GM12878 (cell line): ENCODE results near the gene SKIC8. TPM values are rescaled to one million over a fixed set of nuclear protein-coding genes. Genes with fewer than 3 reads are reported as not detected.

Source experiments
- ATF2 ChIP-seq: IDR thresholded peaks from 2 replicates; pipeline ENCODE4 v1.6.1; 2012; ENCODE audit warnings: low read length, inconsistent platforms
- ATF3 ChIP-seq: IDR thresholded peaks from 2 replicates; pipeline ENCODE4 v1.6.1; 2011; ENCODE audit warnings: low read depth, mild to moderate bottlenecking, low read length, moderate library complexity, borderline replicate concordance; ENCODE audit errors: extremely low read depth
- BHLHE40 ChIP-seq, 2 experiments: fragments of 450-650 bp in 1 of 2; IDR thresholded peaks; 2 replicates each; pipeline ENCODE4 v1.6.1; 2011 to 2017; ENCODE audit warnings: low read depth in 2 of 2, borderline replicate concordance in 1 of 2, improper control_type of control experiment in 1 of 2, low read length in 1 of 2, mild to moderate bottlenecking in 1 of 2
- DPF2 ChIP-seq: fragments of 450-650 bp; IDR thresholded peaks from 2 replicates; pipeline ENCODE4 v1.6.1; 2017; ENCODE audit warnings: mild to moderate bottlenecking
- EED ChIP-seq: sonication (generic); IDR thresholded peaks from 2 replicates; pipeline ENCODE4 v1.6.1; 2016; ENCODE audit warnings: antibody characterized with exemption, low read depth
- IKZF1 ChIP-seq: fragments of 450-650 bp; conservative IDR thresholded peaks from 2 replicates; pipeline ENCODE4 v1.6.1; 2017; ENCODE audit warnings: antibody characterized with exemption, mild to moderate bottlenecking
- IKZF2 ChIP-seq, 2 experiments: fragments of 450-650 bp; IDR thresholded peaks; 2 replicates each; pipeline ENCODE4 v1.6.1; 2017; ENCODE audit warnings: mild to moderate bottlenecking in 2 of 2, moderate library complexity in 2 of 2
- IRF4 ChIP-seq: IDR thresholded peaks from 2 replicates; pipeline ENCODE4 v1.6.1; 2011; ENCODE audit warnings: low read depth, low read length
- KLF5 ChIP-seq: fragments of 450-650 bp; IDR thresholded peaks from 2 replicates; pipeline ENCODE4 v1.6.1; 2014; ENCODE audit warnings: mild to moderate bottlenecking; ENCODE audit not compliant: partially characterized antibody
- MEF2B ChIP-seq: fragments of 450-650 bp; IDR thresholded peaks from 2 replicates; pipeline ENCODE4 v1.6.1; 2018; ENCODE audit warnings: mild to moderate bottlenecking, moderate library complexity; ENCODE audit not compliant: partially characterized antibody, poor library complexity, severe bottlenecking
- NBN ChIP-seq: fragments of 450-650 bp; IDR thresholded peaks from 2 replicates; pipeline ENCODE4 v1.6.1; 2016
- NFIC ChIP-seq: IDR thresholded peaks from 2 replicates; pipeline ENCODE4 v1.6.1; 2012; ENCODE audit warnings: low read depth, mild to moderate bottlenecking, inconsistent platforms, low read length, moderate library complexity
- NFYA ChIP-seq: IDR thresholded peaks from 2 replicates; pipeline ENCODE4 v1.6.1; 2011; ENCODE audit warnings: low read depth, mild to moderate bottlenecking, low read length, improper control_type of control experiment, borderline replicate concordance
- NR2C1 ChIP-seq: fragments of 450-650 bp; IDR thresholded peaks from 2 replicates; pipeline ENCODE4 v1.6.1; 2017; ENCODE audit warnings: antibody characterized with exemption, mild to moderate bottlenecking, moderate library complexity
- POLR2A ChIP-seq: IDR thresholded peaks from 2 replicates; pipeline ENCODE4 v1.6.1; 2011; ENCODE audit warnings: low read depth, mild to moderate bottlenecking, low read length
- RAD21 ChIP-seq: IDR thresholded peaks from 2 replicates; pipeline ENCODE4 v1.6.1; 2011; ENCODE audit warnings: mild to moderate bottlenecking, low read depth, low read length, moderate library complexity; ENCODE audit not compliant: insufficient read depth
- RAD51 ChIP-seq: fragments of 450-650 bp; IDR thresholded peaks from 2 replicates; pipeline ENCODE4 v1.6.1; 2016; ENCODE audit warnings: moderate library complexity, mild to moderate bottlenecking, inconsistent platforms
- RUNX3 ChIP-seq: IDR thresholded peaks from 2 replicates; pipeline ENCODE4 v1.6.1; 2012; ENCODE audit warnings: low read length, inconsistent platforms
- STAT1 ChIP-seq: fragments of 450-650 bp; conservative IDR thresholded peaks from 2 replicates; pipeline ENCODE4 v1.6.1; 2014; ENCODE audit warnings: antibody characterized with exemption, mild to moderate bottlenecking
- STAT3 ChIP-seq: IDR thresholded peaks from 2 replicates; pipeline ENCODE4 v1.6.1; 2011; ENCODE audit warnings: low read depth, low read length, improper control_type of control experiment
- ZBTB11 ChIP-seq: fragments of 450-650 bp; formaldehyde crosslinking; IDR thresholded peaks from 2 replicates; pipeline ENCODE4 v1.5.0; 2022; ENCODE audit warnings: mild to moderate bottlenecking, missing genetic modification characterization
- ZZZ3 ChIP-seq: IDR thresholded peaks from 2 replicates; pipeline ENCODE4 v1.6.1; 2011; ENCODE audit warnings: low read depth; ENCODE audit not compliant: control insufficient read depth, insufficient read length
- polyA plus RNA-seq, 11 experiments: library from polyadenylated mRNA; depleted of rRNA in 4 of 11; unstranded in 6 of 11; stranded (reverse) in 5 of 11; fragments of >200 nt; fragmentation: Nextera tagmentation in 4 of 11; fragmentation: Illumina TruSeq in 1 of 11; extraction: Ambion mirVana in 4 of 11; extraction: Trizol in 1 of 11; gene quantifications; 1 replicate in 1 of 11; 2 replicates in 10 of 11; pipeline versions ENCODE4 v1.2.1 to v1.2.3, GENCODE V29; 2011 to 2016; ENCODE audit warnings: inconsistent platforms in 2 of 11, missing spikeins in 2 of 11, low read depth in 1 of 11
- total RNA-seq, 4 experiments: library from RNA; depleted of rRNA in 3 of 4; stranded (reverse); fragments of >200 nt in 3 of 4; fragmentation: Illumina TruSeq in 1 of 4; extraction: Trizol in 1 of 4; gene quantifications; 2 replicates each; pipeline versions ENCODE4 v1.2.1 to v1.2.3, GENCODE V29; 2013 to 2021

SKIC8 gene
- total and polyA plus RNA-seq, 10 of the 15 experiments (the other 5 are each of a cell fraction or from before 2014, with no cell fraction given): 57.0 to 288 (median 128) TPM

- TF ChIP-seq IKZF2 (IDR thresholded peaks at IDR 0.05): peak; percentile 42 to 52; a peak in 2 of 4 replicates
- no peak for TF ChIP-seq KLF5
- peak in 1 of 2 experiments; percentile 56; a peak in 2 of 4 replicates for TF ChIP-seq BHLHE40 (IDR thresholded peaks at IDR 0.05; ENCODE audit: borderline replicate concordance in 1 of 2, low read depth in 2 of 2, low read length in 1 of 2)
- TF ChIP-seq STAT3: no peak
- peak; percentile 26; the same call in 1 of the 2 replicates for TF ChIP-seq NFIC
- peak; percentile 69; the same call in 1 of the 2 replicates for TF ChIP-seq IRF4
- peak; percentile 32; the same call in 1 of the 2 replicates for TF ChIP-seq RAD51
- no peak for TF ChIP-seq NBN
- TF ChIP-seq NFYA: no peak
- peak; percentile 51; the same call in 1 of the 2 replicates for TF ChIP-seq EED
- peak; percentile 82 for TF ChIP-seq ATF2
- no peak for TF ChIP-seq POLR2A
- peak; percentile 49; the same call in 1 of the 2 replicates for TF ChIP-seq RUNX3
- peak; percentile 45 for TF ChIP-seq MEF2B
- no peak for TF ChIP-seq ZZZ3
- no peak for TF ChIP-seq RAD21
- TF ChIP-seq DPF2: 0 out of 2 replicates have a peak, but pooled peaks have one; percentile 49
- peak; percentile 35; the same call in 1 of the 2 replicates for TF ChIP-seq IKZF1
- no peak for TF ChIP-seq STAT1
- TF ChIP-seq NR2C1: no peak
- no peak for TF ChIP-seq ZBTB11 (CRISPR knock-in tag)
- TF ChIP-seq ATF3: no peak
Observed at GRCh38 chr15:78301326-78301725, 1.9 kb upstream of the SKIC8 start (continued).
